Femur (tissue), 1 donor: Measurements from ENCODE around the gene KIF5C.

Experiments
- DNase-seq: peaks from one replicate; pipeline ENCODE4 v3.0.0-alpha.2; 2017

Gene KIF5C

GRCh38 chr2:149020432-149020851, 145.4 kb downstream of the KIF5C start:
- DNase-seq = no peak

GRCh38 chr2:149021271-149021719, 146.3 kb downstream of the KIF5C start:
- DNase-seq = no peak

- DNase-seq = no peak
Observed at GRCh38 chr2:149021761-149022160, 146.7 kb downstream of the KIF5C start.

GRCh38 chr2:149023091-149023490, 148.1 kb downstream of the KIF5C start:
- DNase-seq = no peak

- DNase-seq = no peak
Observed at GRCh38 chr2:149027590-149028250, 152.7 kb downstream of the KIF5C start.

GRCh38 chr2:149028377-149028776, 153.3 kb downstream of the KIF5C start:
- no peak for DNase-seq

GRCh38 chr2:149028891-149029290, 153.9 kb downstream of the KIF5C start:
- no peak for DNase-seq

- no peak for DNase-seq
Observed at GRCh38 chr2:149029307-149029965, 154.4 kb downstream of the KIF5C start.

GRCh38 chr2:149031396-149031795, 156.4 kb downstream of the KIF5C start:
- no peak for DNase-seq

- no peak for DNase-seq
Observed at GRCh38 chr2:149033716-149034115, 158.7 kb downstream of the KIF5C start.

GRCh38 chr2:149034406-149034805, 159.4 kb downstream of the KIF5C start:
- no peak for DNase-seq

- DNase-seq = no peak
Observed at GRCh38 chr2:149036507-149037293, 161.7 kb downstream of the KIF5C start.

GRCh38 chr2:149037851-149038250, 162.8 kb downstream of the KIF5C start:
- DNase-seq = no peak

- no peak for DNase-seq
Observed at GRCh38 chr2:149038442-149039212, 163.6 kb downstream of the KIF5C start, which contains the start of gene LYPD6B. Gene LYPD6B, plus strand, starts transcription at chr2:149038699. Its CDS starts 92,250 bp downstream, at chr2:149130949.

- no peak for DNase-seq
Observed at GRCh38 chr2:149039213-149039724, 164.2 kb downstream of the KIF5C start.

- no peak for DNase-seq
Observed at GRCh38 chr2:149040451-149040850, 165.4 kb downstream of the KIF5C start.

GRCh38 chr2:149041482-149041881, 166.5 kb downstream of the KIF5C start:
- DNase-seq = no peak

GRCh38 chr2:149042881-149043280, 167.9 kb downstream of the KIF5C start:
- DNase-seq = no peak

GRCh38 chr2:149044500-149044899, 169.5 kb downstream of the KIF5C start:
- no peak for DNase-seq

- DNase-seq = no peak
Observed at GRCh38 chr2:149047118-149047517, 172.1 kb downstream of the KIF5C start.

GRCh38 chr2:149049142-149049541, 174.1 kb downstream of the KIF5C start:
- no peak for DNase-seq

GRCh38 chr2:149050188-149050587, 175.2 kb downstream of the KIF5C start:
- DNase-seq = no peak

- DNase-seq = no peak
Observed at GRCh38 chr2:149055751-149056150, 180.7 kb downstream of the KIF5C start.
